Measurements from ENCODE around the gene TKTL2.
"Not testable (repeated sequence)": the region's sequence is repeated elsewhere in the genome, so short reads cannot be mapped to it uniquely, and the experiment has no call there.

Gene TKTL2

DNA sequence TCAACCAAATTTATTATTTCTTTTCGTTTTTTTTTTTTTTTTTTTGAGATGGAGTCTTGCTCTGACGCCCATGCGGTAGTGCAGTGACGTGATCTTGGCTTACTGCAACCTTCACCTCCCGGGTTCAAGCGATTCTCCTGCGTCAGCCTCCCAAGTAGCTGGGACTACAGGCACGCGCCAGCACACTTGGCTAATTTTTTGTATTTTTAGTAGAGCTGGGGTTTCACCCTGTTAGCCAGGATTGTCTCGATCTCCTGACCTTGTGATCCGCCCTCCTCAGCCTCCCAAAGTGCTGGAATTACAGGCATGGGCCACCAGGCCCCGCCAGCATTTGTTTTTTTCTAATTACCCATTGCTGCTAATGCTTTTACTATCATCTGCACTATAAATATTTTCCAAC lies 26.5 kb downstream of the TKTL2 start:
- not testable (repeated sequence) for DNase-seq

DNA sequence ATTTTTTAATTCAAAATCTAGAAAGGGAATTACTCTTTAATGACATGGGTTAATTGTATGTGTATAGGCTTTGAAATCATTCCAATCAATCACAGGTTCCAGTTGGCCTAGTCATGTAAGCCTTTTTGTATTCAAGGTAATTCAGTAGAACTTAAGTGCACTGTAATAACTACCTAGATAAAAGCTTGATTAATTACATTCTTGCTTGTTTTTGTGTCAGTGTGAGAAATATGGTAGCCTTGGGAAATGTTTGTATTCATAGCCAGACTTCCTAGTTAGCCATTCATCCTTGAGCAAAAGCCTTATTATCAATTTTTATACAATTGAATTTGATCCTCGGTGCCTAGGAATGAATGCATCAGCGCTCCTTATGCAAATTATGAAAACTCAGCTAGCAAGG lies 33.5 kb downstream of the TKTL2 start:
- DNase-seq, result no peak

All from activated T-cell treated with anti-CD3 and anti-CD28 coated beads, Interleukin-2, amount 50 U/mL, for 1 hour (primary cell).